HG02852 (cell line): ENCODE measurements around the gene DGKI.
A peak's percentile ranks its signal among the peaks of the same experiment; 100 is the strongest.

Source experiments
- ATAC-seq: cut with Tn5 transposase; IDR thresholded peaks from one replicate; pipeline ENCODE4 v1.9.1; 2021; ENCODE audit warnings: mild to moderate bottlenecking, moderate library complexity; ENCODE audit not compliant: unreplicated experiment

DGKI gene

DNA sequence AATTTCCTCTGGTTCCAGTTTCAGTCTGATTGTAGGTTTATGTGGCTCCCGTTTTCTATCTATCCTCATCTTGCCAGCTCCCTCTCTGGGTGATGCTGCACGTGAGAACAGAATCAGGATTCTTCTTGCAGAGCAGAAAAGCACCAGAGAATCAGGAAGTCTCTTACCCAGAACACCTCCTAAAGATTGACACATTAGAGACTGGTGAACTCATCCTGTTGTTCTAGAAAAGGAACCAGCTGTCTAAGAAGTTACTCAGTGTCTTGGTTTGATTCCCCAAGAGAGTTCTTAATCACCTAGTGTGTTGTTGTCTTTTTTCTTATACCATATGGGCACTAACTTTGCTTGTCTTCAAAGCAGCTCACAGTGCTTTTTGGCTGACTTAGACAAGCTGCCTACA is 152.4 kb downstream of the DGKI start:
- no peak for ATAC-seq

DNA sequence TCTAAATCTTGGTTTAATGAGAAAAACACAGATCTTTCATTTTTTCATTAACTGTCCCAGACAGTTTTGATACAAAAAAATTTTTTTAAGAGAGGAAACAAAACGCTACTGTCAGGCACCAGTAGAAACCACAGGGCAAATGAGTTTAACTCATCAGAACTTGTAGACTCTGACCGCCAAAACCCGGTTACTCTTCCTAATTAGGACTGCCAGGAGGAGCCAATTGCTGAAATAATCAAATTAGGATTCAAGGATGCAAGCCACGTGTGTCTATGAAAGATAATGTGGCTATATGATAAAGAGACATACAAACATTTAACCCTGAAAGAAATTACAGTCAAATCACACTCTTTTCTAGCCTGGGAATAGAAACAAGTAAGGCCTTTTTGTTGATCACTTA is 154.4 kb downstream of the DGKI start:
- ATAC-seq, result no peak

DNA sequence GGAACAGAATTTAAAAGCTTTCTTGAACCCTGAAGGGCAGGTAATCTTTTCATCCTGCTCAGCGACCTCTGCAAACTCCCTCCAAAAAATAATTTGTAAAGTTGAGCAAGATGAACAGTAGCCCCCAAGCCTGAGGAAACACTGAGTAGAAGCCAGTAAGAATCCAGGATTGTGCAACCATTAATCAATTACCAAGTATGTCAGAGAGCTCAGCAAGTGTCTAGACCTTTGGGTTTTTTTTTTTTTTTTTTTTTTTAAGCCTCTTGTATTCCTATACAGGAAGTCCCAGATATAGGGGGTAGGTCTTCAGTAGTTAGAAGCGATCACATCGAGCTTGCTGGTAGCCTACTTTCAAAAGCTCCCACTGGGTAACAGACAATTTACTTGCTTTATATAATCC is 155.2 kb downstream of the DGKI start:
- ATAC-seq, result no peak

DNA sequence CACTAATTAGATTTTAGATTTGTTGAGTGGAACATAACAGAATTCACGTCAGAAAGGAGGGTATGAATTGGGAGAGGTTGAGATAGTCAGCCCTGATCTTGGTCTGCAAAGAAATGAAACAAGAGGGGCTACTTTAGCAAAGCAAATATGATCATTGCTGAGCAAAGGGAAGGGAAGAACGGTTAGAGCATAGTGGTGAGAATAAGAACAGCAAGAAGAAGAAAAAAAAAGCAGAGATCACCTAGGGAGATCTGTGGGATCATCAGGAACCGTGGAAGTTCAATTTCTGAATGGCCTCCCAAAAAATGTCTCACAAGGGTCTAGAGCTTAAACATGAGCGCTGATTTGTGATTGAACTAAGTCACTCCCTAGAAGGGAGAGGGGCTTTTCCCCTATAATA is 156.1 kb downstream of the DGKI start:
- ATAC-seq, result no peak

DNA sequence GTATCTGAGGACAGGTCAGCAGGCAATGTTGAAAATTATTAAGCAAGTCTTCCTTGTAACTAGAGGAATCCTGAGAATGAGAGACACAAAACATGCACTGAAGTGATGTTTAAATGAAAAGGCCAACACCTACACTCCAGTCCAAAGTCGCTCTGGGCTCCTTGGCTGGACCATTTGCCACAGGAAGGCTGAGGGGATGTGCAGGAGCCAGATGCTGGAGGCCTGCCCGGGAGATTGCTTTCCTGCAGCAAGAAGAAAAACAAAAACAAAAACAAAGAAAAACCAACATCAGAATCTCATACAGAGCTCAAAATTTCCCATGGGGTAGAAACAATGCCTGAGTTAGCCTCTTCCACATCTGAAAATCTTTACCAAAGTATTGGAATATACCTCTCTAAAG is 157.0 kb downstream of the DGKI start:
- ATAC-seq, result no peak

DNA sequence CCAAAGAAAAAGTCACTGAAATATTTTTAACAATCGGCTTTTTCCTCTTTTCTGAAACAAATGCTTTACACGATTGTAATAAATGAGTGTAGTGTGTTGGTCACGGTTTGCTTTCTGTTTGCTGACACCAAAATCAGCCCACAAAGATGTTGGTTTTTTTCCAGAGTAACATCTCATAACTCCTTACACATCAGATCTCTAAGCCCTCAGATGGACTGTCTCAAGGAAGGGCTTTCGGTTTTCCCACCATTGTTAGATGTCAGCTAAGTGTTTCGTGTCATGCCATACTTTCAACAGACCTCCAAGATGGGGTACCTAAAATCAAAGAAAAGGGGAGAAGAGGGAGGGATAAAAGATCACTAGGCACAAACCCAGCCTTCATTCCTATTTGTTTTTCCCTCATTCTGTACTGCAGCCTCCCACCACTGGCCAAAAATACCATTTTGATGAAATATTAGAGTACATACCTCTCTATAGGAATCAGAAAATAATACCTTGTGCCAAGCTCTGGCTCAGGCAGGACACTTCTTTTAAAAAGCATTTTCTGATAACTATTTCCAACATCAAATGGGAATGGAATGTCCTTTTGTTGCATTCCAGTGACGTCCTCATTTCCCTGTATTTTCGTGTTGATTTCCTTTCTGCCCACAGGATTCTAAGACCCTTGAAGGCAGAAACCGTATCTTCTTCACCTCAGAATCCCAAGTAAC is 159.1 kb downstream of the DGKI start:
- no peak for ATAC-seq

DNA sequence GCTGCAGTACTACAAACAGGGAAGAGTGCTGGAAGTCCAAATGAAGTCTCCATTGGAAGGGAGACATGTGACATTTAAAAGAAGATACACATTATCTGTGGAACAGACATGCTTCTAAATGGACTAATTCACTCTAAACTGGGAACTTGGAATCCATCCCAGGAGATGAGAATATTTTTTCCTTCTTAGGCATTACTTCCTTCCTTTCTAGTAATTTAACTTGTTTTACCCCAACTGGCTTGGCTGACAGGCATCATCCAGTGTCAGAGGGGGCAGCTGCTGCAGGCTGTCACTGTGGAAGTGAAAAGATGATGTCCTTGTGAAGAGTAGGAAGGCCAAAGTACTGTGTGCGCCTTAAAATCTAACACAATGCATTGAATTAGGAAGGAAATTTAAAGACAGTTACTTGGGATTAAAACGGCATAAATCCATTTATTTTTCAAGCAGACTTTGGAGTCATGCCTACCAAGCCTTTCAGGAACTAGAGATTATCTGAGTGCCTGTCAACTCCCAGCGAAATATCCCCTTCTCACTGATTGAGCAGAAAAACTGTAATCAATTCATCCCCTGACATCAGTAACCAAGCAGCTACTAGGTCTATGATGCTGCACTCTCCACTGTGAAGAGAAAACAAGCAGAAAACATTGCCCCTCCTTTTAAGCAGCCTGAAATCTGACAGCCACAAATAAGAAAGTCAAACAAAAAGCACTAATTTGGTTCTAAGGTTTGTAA is 161.2 kb downstream of the DGKI start:
- no peak for ATAC-seq

DNA sequence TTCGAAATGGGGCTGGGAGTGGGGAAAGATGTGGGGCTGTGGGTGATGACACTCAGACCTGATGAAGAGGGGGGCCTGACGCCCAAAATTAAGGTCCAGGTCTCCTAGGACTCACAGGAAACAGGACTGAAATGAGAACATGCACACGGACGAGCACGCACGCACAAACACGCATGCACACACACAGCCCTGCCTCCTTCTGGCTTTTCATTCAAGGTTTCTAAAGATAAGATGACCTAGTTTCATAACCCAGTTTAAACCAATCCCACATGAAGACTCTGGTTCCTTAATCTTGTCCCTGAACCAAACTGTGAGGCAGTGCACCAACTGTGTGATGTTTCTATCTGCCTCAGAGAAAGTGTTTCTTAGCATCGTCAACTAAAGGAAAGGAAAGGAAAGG is 162.0 kb downstream of the DGKI start:
- ATAC-seq, result no peak

DNA sequence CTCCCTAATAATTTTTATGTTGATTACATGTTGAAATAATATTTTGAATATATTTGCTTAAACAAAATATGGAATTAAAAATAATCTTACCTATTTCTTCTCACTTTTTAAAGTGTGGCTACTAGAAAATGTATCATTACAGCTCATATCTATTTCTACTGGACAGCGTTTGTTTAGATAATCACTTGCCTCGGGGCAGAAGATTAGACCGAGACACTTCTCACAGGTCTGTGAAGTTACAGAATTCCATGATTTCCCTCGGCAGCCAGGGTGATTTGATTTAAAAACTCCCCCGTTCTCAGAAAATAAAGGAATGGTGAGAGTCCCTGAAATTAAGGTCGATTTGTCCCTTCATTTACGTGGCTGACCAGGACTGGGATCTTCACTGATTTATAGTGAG is 162.5 kb downstream of the DGKI start:
- no peak for ATAC-seq

DNA sequence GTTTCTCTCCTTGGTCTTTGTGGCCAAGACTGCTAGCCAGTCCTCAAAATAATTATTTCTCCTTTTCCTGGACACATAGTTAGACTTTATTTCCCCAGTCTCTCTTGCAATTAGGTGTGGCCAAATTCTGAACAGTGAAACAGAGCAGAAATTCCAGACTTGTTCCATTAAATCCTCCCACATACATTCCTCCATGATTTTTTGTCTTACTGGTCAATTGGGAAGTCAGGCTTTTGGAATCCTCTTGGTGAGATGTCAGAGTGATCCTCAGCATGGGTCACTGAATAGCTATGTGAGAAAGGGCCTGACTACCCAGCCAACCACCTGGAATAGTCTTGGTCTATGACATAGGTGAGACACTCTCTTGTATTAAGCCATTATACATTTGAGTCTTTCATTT is 164.2 kb downstream of the DGKI start:
- ATAC-seq, result no peak

DNA sequence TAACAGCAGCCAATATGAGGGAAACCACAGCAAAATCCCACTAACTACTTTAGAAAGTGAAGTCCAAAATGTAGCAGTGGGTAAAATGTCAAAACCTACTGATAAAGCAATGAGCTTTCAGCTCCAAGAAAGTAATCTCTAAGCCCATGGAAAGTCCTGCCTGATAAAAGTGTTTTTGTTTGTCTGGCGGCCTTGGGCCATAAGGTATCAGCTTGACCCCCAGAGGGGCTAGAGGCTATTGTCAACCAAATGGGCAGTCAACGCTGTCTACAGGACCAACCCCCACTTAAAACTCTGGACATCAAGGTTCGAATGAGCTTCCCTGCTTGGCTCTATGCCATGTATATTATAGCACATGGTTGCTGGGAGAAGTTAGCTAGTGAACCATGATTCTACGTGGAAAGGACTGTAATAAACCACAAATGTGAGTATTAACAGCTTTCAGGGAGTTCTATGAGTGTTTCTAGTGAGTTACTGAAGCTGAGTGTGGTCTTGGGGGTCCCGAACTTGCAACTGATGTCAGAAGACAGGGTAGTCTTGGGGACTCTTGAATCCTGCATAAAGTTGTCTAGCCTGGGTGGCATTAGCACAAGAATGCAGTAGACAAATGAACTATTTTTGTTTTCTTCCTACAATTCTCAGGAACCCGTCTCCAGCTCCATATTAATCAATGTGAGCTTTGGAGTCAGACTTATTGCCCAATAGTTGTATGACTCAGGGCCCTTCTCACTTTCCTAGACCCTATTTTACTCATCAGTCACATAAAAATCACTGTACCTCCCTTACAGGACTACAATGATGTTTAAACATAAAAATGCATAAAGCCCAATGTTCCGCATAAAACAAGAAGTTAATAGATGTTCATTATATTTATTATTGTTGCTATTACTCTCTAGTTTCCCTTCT is 164.9 kb downstream of the DGKI start:
- ATAC-seq, result no peak

DNA sequence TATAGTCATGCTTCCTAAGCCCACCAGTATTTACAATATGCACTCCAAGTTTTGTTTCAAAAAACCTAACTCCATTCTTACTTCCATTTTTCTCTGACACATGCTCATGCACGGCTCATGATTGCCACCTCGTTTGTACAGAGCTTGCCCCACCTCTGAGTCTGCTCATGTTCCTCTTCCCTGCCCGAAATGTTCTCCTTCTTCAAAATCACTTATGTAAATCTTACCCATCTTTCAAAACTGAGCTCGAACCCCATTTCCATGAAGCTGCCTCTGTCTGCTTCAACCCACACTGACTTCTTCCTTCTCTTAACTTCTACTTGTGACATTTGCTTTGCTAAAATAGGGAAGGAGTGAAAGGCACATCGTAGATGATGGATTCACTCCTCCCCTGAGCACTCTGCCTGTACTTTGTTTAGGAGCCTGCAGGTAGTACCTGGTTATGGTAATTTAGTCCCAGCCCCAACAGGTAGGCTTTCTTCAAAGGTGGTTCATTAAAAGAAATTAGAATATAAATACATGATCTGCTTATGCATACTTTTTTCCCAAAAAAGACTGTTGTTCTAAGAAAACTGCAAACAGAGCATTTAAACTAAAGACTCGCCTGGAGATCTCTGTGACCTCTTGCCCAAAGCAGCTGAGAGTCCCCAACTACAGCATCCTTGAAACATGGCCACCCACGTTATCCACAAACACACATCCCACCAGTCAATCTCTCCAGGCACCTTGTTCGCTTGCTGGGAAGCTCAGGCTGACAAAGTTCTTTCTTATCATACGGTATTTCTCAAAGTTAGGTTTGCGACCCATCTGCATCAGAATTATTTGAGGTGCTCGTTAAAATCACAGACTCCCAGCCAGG is 172.0 kb downstream of the DGKI start:
- no peak for ATAC-seq

DNA sequence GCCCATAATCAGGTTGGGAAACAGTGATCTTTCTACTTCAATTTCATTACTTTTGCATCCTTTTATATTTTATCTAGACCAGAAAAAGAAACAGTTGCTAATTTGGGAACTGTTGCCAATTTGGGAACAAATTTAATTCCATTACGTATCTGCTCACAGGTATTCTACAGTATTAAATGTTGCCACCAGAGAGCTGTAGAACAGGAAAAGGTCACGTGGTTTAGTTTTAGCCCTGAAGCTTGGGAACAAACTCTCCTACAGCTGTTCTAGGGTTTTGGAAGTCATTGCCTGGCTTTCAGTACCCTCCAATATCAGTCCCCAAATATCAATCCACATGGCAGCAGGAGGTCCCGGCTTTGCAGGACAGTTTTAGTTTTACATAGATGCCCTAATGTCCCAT is 172.7 kb downstream of the DGKI start:
- no peak for ATAC-seq

DNA sequence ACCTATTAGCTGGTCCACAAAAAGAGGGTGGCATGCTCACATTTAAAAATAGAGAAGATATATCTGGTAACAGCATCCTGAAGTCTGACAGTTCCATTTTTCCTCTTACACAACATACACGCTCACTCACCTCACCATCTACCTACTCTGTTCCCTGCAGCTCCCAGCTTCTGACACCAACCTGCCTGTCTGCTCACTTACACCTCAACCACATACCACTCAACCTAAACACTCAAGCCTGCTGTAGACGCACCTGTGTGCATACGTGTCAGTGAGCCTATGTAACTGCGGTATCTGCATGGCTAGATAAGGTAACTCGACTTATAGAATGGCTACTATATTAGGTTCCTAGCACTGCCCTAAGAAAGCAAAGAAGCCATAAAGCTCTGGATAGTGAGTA is 174.9 kb downstream of the DGKI start:
- ATAC-seq, result no peak

DNA sequence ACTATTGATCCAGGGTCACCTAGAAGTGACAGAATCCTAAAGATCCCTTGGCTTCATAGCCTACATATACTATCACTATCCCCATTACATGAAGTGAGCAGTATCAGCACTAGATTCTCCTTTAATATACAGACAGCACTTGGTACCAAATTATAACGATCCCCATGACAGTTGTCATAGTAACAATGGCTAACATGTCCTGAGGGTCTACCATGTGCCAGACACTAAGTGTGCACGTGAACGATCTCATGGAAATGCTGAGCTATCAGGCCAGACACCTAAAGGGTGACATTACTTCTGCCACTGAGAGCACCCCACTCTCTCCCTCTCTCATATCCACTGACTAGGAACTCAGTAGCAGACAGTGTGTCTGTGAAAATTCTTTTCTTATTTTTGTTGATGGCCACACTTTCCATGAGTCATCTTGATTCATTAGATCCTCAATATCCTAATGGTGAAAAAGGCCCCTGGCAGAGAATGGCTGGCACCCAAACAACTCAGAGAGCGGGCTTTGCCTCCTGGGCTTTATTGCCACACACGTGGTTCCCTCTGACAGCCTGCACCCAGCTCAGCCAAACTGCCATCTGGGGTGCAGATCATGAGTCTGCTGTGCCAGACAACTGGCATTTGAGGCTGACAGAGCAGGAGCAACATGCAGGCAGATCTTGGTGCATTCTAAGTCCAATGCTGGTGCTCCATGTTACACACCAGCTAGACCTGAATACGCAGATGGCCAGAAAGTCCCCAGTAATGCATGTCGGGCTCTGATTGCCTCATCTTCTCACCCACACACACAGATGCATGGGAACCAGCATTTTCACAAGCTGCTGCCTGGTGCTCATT is 176.3 kb downstream of the DGKI start:
- peak; percentile 76 for ATAC-seq

DNA sequence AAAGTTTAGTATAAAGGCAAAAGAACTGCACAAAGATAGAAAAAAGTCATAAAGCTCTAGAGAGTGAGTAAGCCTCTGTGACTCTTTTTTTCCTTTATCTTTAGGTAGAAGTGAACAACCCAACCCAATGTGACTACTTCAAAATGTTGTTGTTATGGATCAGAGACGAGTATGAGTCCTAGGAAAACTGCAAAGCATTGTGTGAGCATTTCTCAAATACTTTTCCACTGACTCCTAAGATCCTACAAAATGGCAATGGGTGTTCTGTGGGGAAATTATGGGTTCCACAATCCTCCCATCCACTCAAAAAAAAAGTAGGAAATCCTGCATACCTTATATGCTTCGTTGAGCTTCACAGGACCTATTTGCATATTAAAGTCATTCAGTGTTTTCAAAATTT is 177.1 kb downstream of the DGKI start:
- ATAC-seq, result no peak

DNA sequence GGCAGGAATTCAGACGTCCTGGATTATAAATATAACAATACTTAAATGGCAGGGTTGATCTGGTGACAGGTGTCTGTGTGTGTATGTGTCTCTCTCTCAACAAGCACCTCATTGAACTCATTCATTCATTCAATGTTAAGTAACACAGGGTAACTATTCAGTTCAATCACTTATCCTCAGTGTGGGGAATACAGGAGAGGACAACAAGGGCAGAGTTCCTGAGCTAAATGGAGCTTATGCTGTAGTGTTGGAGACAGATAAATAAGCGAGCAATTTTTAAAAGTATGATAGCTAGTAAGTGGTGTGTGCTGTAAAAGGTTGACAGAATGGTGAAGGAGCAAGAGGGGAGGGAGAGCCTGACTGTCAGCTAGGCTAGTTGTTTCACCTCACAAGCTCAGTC is 178.4 kb downstream of the DGKI start:
- no peak for ATAC-seq

DNA sequence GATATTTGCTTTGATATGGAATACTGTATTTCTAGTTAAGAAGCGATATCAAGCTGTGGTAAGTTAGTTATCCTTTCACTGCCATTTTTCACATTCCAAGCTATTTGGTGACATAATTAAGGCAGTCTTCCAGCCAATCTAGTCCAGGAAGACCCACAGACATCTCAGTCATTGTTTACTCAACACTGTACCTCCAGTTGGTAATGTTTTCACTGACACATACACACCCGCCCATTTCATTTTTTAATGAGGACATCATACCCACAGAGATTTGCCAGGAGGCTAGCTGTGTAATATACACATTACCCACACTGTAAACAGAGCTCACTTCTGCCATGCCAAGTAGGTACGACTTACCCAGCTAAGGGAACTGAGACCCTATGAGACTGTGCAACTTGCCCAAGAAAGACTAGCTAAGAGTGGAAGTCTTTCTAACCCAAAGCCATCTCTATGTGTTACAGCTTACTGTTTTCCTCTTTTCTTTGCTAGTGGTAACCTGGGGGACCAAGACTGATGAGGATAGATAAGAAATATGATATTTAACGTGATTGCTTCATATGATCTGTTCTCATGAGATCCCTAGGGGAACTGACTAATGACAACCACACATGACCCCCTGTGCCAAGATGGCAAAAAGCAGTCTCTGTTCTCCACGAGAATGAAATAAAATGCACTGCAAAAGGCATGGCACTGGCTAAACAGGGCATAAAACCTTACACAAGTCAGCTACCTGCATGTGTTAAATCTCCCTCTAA is 179.0 kb downstream of the DGKI start:
- ATAC-seq, result no peak

DNA sequence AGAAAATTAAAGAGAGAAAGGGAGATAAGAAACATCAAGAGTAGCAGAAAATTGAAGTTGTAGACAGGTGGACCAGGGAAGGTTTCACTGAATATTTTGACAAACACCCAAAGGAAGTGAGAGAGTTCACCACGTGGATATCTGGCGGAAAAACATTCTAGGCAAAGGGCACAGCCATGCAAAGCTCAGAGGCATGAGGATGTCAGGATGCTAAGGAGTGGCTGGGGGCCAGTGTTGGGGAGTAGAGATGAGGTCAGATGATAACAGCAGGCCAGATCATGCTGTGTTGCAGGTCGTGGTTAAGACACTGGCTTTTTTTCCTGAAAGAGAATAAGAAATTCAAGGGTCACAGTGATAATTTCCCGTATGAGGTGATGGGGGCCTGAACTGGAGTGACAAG is 181.9 kb downstream of the DGKI start:
- no peak for ATAC-seq
